Right lobe of liver (tissue), 4 donors: Measurements from ENCODE around the gene ARFGAP2.

Experiments used
- CTCF ChIP-seq, 4 donors: fragments of 200-600 bp in 3 of 4; fragments of 450-650 bp in 1 of 4; IDR thresholded peaks; one replicate each; pipeline versions ENCODE4 v1.5.1 to v1.8.0; 2016 to 2022; ENCODE audit warnings: antibody characterized with exemption in 4 of 4, mild to moderate bottlenecking in 2 of 4
- POLR2A ChIP-seq: fragments of 450-650 bp; IDR thresholded peaks from one replicate; pipeline ENCODE4 v1.6.1; 2017; ENCODE audit warnings: antibody characterized with exemption, mild to moderate bottlenecking
- donor health status: DM: no; HTN: no; CAD: no.
- donor health status: DM: no; HTN: no; CAD: no.
- donor health status: DM: no; HTN: yes; CAD: no.

DNA sequence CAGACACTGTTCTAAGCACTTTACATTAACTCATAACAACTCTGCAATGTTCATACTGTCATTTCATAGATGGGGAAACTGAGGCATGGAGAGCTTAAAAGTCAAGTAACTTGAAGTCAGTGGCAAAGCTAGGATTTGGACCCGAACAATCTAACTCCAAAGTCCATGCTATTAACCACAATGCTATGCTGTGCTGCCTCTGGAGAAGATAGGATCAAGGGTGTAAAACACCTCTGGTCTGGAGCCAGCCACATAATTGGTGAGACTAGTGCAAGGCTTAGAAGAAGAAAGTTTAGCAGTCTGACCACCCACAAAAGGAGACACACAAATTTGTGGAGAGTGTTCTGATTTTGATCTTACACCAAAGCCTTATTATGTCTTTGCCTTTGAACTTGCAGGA, 43.7 kb downstream of the ARFGAP2 start:
- TF ChIP-seq CTCF (IDR thresholded peaks at IDR 0.05) (no peak), POLR2A (no peak)
